Smooth muscle cell of the brain vasculature (primary cell): ENCODE measurements around the gene SCGB2B2.
"Not testable (repeated sequence)": the region's sequence is repeated elsewhere in the genome, so short reads cannot be mapped to it uniquely, and the experiment has no call there.

Experiments used
- DNase-seq: peaks from one replicate; pipeline ENCODE4 v3.0.0-alpha.2; 2012; ENCODE audit warnings: low read depth, low spot score

Gene SCGB2B2

DNA sequence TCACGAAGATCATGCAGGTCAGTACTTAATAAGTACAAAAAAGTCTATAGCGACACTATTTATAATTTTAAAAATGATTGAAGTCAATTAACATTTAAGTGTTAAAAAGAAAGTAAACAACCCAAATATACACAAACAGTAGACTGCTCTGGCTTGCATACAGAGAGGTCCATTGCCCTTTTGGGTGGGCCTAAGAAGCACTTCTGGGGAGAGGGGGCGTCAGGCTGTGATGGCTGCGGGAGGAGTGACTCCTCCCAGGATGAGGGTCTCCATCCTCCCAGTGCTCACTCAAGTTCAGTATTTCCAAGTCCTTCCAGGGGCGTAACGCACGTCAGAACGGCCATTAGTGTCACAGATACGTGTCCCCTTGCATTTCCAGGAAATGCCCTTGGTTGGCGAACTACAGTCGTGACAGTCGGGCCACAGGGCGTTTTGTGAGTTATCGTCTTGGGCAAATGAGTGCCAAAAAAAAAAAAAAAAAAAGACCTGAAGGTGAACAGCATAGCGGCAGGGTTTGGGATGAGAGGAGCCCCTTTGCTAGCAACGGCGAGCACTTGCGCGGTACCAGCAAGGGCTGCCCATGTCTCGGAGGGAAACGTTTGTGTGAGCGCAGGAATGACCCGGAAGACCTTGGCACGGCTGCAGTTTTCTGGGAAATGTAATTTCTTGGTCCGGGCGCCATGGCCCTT is at the start of gene SCGB2B2:
Gene SCGB2B2, minus strand, starts transcription at position 463 of the 689 bp plus-strand sequence. CDS start 82,596 bp downstream, outside the sequence.
- DNase-seq, result no peak

DNA sequence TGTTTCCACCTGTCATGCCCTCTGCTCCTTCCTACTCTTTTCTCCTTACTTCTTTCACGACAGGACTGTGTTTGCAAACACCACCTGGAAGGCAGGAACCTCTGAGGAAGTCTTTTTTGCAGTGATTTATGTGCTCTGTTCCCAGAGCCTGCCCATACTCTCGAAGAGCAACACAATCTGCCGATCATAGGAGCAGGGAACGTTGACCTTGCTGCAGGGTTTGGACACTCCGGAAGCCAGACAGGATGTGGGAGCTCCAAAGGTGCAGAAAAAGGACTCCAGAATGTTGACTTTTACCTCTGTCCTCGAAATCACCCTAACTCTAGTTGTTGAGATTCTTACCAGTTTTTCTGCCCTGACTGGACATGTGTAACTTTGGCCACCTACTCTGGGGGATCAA is 48.4 kb upstream of the SCGB2B2 start:
- DNase-seq, result no peak

DNA sequence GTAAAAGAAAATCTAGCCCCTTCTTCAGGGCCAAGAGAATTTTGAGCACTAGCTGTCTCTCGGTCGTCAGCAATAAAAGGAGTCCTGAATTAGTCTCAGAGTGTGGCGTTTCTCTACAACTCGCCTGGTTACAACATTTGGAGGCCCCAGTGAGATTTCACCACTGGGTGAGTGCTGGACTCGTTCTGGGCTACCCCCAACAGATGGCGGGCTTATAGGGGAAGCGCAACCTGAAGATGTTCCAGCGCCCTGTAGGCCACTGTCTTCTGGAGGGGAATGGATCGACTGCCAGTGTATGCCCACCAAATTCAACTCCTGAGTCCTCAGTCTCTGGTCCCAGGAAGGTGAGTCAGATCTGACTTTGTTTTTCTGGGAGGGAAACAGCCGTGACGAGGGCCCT is 45.4 kb upstream of the SCGB2B2 start:
- no peak for DNase-seq

DNA sequence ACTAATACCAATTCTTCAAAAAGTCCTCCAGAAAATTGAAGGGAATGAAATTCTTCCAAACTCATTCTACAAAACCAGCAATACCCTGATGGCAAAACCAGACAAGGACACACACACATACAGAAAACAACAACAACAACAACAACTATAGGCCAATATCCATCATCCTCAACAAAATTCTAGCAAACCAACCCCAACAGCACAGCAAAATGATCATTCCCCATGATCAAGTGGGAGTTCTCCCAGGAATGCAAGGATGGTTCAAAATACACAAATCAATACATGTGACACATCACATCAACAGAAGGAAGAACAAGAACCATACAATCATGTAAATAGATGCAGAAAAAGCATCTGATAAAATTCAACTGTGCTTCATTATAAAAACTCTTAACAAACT is 38.4 kb upstream of the SCGB2B2 start:
- DNase-seq, result no peak

DNA sequence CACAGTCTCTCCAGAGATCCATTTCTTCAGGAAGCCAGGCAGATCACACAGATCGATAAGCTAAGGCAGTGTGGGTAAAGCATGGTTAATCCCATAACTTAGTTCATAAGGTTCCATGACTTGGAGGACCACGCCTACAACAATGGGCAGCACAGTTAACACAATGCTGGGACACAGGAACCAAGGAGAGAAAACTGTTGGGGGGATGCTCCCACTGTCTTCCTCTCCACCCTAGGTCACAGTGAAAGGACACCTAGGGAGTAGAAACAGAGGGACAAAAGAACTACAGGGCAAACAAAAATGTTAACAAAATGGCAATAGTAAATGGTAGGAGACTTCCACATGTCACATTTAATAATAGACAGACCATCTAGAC is 36.3 kb upstream of the SCGB2B2 start:
- no peak for DNase-seq

DNA sequence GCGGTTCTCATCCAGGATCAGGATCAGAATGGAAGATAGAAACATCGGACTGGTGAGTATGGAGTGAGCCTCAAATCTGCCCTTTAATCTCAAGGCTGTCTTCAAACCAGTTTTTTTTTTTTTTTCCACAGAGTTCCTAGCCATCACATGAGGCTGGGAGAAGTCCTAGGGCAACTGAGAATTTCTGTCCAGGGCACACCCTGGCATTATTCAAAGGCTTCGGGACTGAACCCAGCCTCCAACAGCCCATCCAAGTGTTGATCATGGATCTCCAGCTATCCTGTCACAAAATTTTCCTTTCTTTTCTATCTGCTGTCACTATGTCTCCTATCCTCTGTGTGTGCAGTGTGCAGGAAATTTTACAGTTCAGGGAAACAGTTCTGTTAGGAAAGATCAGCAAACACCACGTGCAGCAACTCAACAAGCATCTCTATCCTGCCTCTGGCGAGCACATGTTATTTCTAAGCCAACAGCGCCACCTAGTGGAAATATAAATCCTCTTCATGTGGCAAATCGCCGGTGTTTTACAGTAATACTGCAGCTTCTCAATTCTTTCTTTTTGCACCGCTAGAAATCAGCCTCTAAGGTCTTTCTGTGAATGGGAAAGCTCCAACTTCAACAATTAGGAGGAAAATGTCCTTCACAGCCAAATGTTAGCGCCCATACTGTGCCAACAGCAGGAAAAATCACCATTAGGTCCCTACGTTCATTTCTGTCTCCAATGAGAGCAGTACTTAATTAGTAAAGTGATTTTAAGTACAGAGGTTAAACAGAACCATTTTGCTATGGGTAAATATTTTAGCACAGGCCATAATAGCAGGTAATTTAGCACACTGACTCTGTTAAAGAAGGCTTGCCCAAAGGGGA is 35.7 kb upstream of the SCGB2B2 start:
- peak; percentile 35 for DNase-seq

GRCh38 chr19:34711890-34712289 is 34.9 kb upstream of the SCGB2B2 start:
- no peak for DNase-seq

DNA sequence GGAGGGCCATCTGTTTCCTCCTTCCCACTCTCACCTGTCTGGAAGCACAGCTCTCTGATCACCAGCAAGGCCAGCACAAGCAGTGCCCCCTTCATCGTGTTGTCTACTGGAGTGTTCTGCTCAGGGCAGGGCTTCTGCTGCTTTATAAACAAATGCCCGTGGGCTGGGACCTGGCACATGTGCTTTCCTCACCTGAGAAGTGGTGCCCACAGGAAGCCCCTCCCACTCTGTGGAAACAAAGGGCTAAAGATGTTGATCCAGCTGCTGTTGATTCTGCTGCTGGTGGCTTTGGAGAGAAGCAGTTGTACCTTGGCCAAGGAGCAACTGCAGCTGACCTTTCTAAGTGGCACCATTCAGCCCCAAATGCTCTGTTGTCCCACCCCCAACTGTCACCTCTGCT is 30.7 kb upstream of the SCGB2B2 start:
- DNase-seq, result no peak

GRCh38 chr19:34692549-34692948 is 15.6 kb upstream of the SCGB2B2 start:
- no peak for DNase-seq

GRCh38 chr19:34690372-34690771 is 13.4 kb upstream of the SCGB2B2 start:
- no peak for DNase-seq

- DNase-seq, result no peak
Measured at GRCh38 chr19:34688592-34688991, 11.6 kb upstream of the SCGB2B2 start.

GRCh38 chr19:34687348-34687747 is 10.4 kb upstream of the SCGB2B2 start:
- no peak for DNase-seq

DNA sequence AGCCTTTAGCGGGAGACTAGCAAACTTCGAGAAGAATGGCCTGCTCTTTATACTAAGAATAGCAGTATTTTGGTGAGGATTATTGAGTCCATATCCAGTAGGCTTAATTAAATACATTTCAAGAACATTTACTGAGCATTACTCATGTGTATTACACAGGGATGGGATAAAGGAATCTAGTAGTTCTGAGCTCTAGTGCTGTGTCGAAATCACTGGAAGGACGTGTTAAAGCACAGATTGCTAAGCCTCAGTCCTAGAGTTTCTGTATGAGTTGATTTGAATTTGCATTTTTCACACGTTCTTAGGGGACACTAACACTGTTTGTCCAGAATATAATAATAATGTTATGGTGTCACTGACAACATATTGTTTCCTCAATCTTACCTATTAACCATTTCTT is 9.5 kb upstream of the SCGB2B2 start:
- DNase-seq, result no peak

DNA sequence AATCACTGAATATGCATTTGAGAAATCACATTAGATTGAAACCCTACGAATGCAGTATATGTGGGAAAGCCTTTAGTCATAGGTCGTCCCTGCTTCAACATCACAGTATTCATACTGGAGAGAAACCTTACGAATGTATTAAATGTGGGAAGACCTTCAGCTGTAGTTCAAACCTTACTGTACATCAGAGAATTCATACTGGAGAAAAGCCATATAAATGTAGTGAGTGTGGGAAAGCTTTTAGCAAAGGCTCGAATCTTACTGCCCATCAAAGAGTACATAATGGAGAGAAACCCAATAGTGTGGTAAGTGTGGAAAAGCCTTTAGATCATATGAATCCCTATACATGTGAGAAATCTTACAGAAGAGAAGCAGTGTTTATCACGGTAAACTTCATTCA is 8.3 kb upstream of the SCGB2B2 start:
- not testable (repeated sequence) for DNase-seq

DNA sequence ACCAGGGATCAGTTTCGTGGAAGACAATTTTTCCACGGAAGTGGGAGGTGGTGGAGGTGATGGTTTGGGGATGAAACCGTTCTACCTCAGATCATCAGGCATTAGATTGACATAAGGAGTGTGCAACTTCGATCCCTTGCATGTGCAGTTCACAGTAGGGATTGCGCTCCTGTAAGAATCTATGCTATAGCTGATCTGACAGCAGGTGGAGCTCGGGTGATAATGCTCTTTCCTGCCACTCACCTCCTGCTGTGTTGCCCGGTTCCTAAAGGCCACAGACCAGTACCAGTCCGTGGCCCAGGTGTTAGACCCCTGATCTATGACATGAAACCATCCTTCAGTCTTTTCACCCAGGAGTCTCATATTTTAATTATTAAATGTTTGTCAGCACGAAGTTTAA is 4.5 kb upstream of the SCGB2B2 start:
- DNase-seq, result no peak

GRCh38 chr19:34678421-34678820 is 1.5 kb upstream of the SCGB2B2 start:
- DNase-seq, result no peak

DNA sequence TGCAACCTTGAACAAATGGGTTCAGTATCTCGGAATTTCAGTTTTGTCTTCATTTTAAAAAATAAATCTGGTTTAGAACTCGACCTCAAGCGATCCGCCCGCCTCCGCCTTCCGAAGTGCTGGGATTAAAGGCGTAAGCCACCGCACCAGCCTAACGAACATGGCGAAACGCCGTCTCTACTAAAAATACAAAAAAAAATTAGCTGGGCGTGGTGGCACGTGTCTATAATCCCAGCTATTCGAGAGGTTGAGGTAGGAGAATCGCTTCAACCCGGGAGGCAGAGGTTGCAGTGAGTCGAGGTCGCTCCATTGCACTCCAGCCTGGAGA is 1.1 kb upstream of the SCGB2B2 start:
- no peak for DNase-seq

DNA sequence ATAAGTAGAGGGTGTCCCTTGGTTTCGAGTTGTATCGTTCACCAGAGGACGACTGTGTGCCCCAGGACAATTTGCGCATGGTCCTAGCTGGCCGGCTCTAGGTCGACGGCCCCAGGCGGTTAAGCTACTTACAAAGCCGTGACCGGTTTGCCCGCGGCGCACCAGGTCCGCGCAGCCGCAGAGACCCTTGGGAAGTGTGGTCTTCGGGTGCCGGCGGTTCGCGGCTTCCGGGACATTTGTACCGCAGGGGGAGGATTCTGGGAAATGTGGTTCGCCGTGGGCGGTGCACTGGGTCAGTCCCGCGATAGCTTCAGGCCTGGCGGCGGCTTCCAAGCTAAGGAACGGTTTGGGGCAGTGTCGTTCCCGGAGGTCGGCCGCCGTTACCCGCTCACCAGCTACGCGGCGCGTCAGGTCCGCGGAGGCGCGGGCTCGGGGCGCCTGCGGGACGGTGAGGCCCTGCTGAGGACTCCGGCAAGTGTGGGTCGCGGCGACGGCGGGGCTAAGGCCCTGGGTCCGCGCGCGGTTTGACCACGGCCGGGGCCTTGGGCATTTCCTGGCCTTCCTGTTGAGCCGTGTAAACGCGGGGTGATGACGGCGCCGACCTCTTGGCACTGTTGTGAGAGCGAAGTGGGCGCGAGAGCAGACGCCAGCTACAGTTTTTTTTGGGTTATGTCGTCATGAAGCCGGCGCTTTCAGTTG is 576 bp upstream of the SCGB2B2 start, which contains the start of gene ZNF302:
Gene ZNF302, plus strand, starts transcription at position 293 of the 699 bp plus-strand sequence. CDS start 1,127 bp downstream, outside the sequence.
- peak; percentile 90 for DNase-seq

DNA sequence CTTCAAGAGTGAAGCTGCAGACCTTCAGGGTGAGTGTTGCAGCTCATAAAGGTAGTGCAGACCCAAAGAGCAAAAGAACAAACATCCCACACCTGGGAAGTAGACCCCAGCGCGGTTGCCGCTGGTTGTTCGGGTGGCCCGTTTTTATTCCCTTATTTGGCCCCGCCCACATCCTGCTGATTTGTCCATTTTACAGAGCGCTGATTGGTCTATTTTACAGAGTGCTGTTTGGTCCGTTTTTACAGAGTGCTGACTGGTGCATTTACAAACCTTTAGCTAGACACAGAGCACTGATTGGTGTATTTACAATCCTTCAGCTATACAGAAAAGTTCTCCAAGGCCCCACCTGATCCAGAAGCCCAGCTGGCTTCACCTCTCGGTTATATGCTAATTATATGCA is 1.0 kb downstream of the SCGB2B2 start:
- no peak for DNase-seq

DNA sequence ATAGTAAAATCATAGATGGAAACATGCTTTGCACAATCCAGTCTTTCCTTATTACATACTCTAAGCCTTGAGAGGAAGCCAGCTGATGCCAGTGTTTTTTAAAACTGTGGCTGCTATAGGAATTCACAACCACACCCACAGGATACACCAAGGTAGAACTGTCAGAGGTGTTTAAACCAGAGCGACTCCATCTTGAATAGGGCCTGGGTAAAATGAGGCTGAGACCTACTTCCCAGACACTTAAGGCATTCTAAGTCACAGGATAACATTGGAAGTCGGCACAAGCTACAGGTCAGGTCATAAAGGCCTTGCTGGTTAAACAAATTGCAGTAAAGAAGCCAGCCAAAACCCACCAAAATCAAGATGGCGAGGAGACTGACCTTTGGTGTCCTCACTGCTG is 1.7 kb downstream of the SCGB2B2 start:
- no peak for DNase-seq

- no peak for DNase-seq
Measured at GRCh38 chr19:34673590-34673989, 3.4 kb downstream of the SCGB2B2 start.

DNA sequence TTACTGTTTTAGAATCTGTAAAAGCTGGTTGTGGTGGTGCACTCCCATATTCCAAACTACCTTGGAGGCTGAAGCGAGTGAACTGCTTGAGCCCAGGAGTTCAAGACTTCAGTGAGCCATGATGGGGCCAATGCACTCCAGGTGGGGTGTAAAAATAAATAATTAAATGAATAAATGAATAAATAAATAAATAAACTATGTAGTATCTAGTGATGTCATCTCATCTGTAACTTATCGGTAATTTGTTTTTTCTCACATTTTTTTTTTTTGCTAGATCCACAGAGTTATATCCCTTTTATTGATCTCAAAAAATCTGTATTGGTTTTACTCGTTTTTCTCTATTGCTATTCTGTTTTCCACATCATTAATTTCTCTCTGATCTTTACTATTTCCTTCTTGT is 5.0 kb downstream of the SCGB2B2 start:
- DNase-seq, result no peak

GRCh38 chr19:34669305-34669704 is 7.7 kb downstream of the SCGB2B2 start:
- no peak for DNase-seq
